ENCODE measurements around the gene CBLB. TPM values are rescaled to one million over a fixed set of nuclear protein-coding genes. Genes with fewer than 3 reads are reported as not detected.

CBLB gene
- total and polyA plus RNA-seq, 2 experiments from 2014 or later: 20.5 to 47.7 TPM

GRCh38 chr3:105649480-105649879, 219.3 kb downstream of the CBLB start (continued):
- TF ChIP-seq, protein P1, sequence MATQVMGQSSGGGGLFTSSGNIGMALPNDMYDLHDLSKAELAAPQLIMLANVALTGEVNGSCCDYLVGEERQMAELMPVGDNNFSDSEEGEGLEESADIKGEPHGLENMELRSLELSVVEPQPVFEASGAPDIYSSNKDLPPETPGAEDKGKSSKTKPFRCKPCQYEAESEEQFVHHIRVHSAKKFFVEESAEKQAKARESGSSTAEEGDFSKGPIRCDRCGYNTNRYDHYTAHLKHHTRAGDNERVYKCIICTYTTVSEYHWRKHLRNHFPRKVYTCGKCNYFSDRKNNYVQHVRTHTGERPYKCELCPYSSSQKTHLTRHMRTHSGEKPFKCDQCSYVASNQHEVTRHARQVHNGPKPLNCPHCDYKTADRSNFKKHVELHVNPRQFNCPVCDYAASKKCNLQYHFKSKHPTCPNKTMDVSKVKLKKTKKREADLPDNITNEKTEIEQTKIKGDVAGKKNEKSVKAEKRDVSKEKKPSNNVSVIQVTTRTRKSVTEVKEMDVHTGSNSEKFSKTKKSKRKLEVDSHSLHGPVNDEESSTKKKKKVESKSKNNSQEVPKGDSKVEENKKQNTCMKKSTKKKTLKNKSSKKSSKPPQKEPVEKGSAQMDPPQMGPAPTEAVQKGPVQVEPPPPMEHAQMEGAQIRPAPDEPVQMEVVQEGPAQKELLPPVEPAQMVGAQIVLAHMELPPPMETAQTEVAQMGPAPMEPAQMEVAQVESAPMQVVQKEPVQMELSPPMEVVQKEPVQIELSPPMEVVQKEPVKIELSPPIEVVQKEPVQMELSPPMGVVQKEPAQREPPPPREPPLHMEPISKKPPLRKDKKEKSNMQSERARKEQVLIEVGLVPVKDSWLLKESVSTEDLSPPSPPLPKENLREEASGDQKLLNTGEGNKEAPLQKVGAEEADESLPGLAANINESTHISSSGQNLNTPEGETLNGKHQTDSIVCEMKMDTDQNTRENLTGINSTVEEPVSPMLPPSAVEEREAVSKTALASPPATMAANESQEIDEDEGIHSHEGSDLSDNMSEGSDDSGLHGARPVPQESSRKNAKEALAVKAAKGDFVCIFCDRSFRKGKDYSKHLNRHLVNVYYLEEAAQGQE (IDR thresholded peaks at IDR 0.05; ENCODE audit: unreplicated experiment): no peak
- TF ChIP-seq STAT1 (IDR thresholded peaks at IDR 0.05; ENCODE audit: unreplicated experiment) (no peak), ETS1 (IDR thresholded peaks at IDR 0.05) (no peak), ZNF114 (CRISPR knock-in tag; IDR thresholded peaks at IDR 0.05) (no peak)

GRCh38 chr3:105647047-105647446, 221.8 kb downstream of the CBLB start:
- Histone ChIP-seq H4K20me1 (replicated peaks; ENCODE audit: insufficient read depth) (no peaks in the 10 kb centered on the region), H3K9me2 (ENCODE audit: insufficient read depth) (no peaks in the 10 kb centered on the region), H3K36me3 (ENCODE audit: insufficient read depth) (no peaks in the 10 kb centered on the region), H3K4me3 (no peak overlapping the region), H3K27me3 (ENCODE audit: insufficient read depth) (no peaks in the 10 kb centered on the region), H3K27ac (ENCODE audit: low read depth) (no peak overlapping the region), H3K4me1 (ENCODE audit: insufficient read depth) (no peaks in the 10 kb centered on the region), H3K79me2 (replicated peaks; ENCODE audit: insufficient read depth) (no peaks in the 10 kb centered on the region), H2AFZ (no peak overlapping the region), H3K4me2 (no peak overlapping the region), H3F3A (replicated peaks; ENCODE audit: low read depth) (no peaks in the 10 kb centered on the region)
- peaks cover 2% of the 10 kb centered on the region for H3K9me3 Mint-ChIP-seq
- H3K27ac Mint-ChIP-seq: no peak overlapping the region
- no peaks in the 10 kb centered on the region for H3K4me1 Mint-ChIP-seq
- no peak for TF ChIP-seq ZNF114 (CRISPR knock-in tag; IDR thresholded peaks at IDR 0.05)
- no peak for TF ChIP-seq CREB1 (CRISPR knock-in tag; IDR thresholded peaks at IDR 0.05; ENCODE audit: low read depth)
- no peak for TF ChIP-seq ZNF331 (CRISPR knock-in tag; IDR thresholded peaks at IDR 0.05; ENCODE audit: low read depth)
- TF ChIP-seq, protein P1 (IDR thresholded peaks at IDR 0.05; ENCODE audit: unreplicated experiment): no peak
- TF ChIP-seq CTCF (conservative IDR thresholded peaks at IDR 0.05; ENCODE audit: low read depth in 2 of 2): no peak
- no peak for TF ChIP-seq NANOG (IDR thresholded peaks at IDR 0.05; ENCODE audit: borderline replicate concordance)
- peaks cover 1% of the 10 kb centered on the region for H3K27me3 Mint-ChIP-seq (ENCODE audit: insufficient read depth, low read depth, poor library complexity)
- no peak for DNase-seq (ENCODE audit: low spot score)
- no peak for ATAC-seq
- no peaks in the 10 kb centered on the region; the same call in 2 of the 3 replicates for H3K36me3 Mint-ChIP-seq (ENCODE audit: low read depth)
- no peak overlapping the region for H3K4me3 Mint-ChIP-seq

All from GM23338 (cell line).